GM18861 (cell line): ENCODE measurements around the gene USP49.

Experiments
- ATAC-seq: cut with Tn5 transposase; IDR thresholded peaks from one replicate; pipeline ENCODE4 v1.9.1; 2021; ENCODE audit not compliant: unreplicated experiment

Gene USP49

DNA sequence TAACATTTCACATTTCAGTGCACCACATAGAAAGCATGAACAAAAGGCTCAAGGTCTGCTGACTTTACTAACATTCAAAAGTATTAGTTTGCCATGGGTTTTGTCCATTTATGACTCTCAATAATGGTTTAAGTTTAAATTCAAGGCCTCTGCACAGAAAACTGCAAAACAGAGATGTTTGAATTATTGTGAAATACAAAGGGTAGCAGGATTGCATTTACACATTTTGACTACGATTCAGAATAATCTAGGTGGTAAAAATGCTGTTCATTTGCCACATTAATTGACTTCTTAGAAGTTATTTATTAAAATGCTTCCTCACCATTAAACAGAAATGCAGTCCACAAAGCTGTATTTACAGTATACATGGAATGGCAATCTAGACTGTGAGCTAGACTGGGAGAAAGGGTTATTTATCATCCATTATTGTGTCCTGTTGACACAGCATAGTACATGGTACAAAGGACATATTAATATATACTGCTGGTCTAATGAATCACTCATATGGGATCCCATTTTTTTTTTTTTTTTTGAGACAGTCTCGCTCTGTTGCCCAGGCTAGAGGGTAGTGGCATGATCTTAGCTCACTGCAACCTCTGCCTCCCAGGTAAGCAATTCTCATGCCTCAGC is 18.0 kb downstream of the USP49 start:
- ATAC-seq: no peak

DNA sequence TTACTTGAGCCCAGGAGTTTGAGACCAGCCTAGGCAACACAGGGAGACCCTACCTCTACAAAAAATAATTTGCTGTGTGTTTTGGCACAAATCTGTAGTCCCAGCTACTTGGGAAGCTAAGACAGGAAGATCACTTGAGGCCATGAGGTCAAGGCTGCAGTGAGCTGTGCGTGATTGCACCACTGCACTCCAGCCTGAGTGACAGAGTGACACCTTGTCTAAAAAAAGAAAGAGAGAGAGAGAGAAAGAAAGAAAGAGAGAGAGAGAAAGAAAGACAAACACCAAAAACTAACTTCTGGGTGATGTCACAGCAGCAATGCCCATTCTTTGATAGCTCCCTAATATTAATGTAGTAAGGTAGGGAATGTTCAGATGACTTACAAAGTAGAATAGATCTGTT is 20.4 kb downstream of the USP49 start:
- no peak for ATAC-seq

DNA sequence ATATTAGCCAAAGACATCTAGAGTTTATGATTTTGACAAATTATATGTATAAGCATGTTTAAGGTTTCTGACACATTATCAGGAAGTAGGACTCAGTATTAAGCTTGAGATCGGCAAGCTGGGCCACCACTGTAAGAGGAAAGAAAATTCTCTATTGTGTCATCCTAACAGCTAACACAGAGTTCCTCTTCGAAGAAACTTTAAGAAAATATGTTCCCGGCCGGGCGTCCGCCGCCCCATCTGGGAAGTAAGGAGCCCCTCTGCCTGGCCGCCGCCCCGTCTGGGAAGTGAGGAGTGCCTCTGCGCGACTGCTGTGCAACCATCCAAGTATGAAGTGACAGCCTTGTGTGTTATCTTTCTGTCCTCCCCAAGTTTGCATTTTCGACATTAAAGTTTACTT is 23.0 kb downstream of the USP49 start:
- ATAC-seq: no peak

DNA sequence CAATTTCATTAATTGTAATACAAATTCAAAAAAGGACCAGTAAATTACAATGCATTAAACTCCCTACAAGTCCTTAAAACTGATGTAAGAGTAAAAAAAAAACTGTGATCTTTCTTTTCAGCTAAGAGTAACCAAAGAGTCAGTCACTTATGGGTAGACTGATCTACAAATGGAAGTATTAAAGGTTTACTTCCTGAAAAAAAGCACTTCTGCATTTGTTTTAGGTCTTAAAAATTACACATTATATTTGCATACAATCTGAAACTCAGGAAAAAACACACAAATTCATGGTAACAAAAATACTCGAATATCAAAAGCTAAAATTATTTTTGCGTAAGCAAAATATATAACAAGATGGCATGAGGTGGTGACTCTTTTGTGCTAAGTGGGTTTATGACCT is 23.5 kb downstream of the USP49 start:
- no peak for ATAC-seq

DNA sequence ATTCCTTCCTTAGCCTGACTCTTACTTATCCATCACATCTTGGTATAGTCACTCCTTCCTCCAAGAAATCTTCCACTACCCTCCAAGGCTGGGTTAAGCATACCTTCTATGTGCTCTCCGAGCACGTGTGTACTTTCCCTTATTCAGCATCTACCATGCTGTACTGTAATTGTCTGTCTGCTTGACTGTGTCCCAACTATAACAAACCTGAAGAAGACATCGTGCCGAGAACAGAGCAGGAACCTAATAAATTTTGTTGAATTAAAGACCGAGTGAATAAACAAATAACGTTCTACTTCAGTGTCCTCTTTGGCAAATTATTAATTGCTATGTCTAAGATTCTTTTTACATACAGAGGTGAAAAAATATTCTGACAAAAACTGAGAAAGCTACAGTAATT is 35.8 kb downstream of the USP49 start:
- no peak for ATAC-seq

DNA sequence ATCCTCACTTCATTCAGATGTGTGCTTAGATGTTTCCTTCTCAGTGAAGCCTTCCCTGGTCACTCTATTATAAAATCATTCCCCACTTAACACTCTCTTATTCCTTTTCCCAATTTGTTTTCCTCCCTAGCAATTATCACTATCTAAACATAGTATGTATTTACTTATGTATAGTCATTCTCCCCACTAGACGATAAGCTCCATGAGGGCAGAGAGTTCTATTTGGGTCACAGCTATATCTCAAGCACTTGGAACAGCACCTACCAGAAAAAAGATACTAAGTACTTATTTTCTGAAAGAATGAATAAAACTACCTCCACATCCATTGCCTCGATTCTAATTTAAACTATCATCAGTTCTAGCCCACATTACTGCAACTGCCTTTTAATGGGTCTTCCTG is 36.5 kb downstream of the USP49 start:
- no peak for ATAC-seq

DNA sequence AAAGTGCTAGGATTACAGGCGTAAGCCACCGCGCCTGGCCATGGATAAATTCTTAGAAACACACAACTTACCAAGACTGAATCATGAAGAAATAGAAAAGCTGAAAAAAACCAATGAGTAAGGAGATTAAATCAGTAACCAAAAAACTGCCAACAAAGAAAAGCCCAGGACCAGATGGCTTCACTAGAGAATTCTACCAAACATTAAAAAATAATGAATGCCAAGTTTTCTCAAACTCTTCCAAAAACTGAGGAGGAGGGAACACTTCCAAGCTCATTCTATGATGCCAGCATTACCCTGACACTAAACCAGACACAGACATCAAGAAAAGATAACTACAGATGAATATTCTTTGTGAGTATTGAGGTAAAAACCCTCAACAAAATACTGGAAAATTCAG is 44.3 kb downstream of the USP49 start:
- no peak for ATAC-seq

DNA sequence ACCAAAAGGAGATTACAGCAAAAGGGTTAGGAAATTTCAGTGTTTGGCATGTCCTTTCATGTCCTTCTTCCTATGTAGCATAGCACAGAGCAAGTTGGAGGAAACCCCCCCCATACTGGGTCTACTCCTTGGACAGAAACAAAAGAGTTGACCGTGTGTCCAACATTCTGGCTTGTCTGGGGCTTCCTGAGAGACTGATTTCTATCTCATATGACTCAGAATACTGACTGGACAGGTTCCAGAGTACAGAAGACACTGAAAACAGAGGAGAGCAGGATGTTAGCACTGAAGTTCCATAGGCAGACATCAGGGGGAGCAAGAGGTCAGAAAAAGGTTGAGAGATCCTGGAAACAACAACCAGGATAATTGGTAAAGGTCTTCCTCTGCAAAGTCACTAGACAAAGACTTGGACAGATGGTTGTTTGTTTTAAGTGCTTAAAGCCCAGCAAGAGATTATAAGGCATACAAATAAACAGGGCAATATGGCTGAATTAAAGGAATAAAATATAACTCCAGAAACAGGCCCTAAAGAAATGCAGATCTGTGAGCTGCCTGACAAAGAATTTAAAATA is 48.4 kb downstream of the USP49 start:
- no peak for ATAC-seq

DNA sequence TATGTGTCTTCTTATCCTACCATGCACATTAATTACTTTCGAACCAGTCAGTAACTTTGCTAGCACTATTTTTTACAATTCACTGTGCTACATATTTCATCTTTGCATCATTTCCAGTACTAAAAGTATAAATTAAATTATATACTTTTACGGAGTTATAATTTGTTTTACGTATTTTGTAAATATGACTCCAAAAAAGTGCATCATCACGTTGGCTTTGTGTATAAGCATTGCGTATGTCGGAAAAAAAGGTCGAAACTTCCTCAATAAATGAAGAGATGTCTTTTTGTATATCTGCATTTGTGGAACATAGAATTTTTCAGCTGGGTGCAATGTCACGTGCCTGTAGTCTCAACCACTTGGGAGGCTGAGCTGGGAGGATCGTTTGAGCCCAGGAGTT is 52.0 kb downstream of the USP49 start:
- ATAC-seq: no peak

DNA sequence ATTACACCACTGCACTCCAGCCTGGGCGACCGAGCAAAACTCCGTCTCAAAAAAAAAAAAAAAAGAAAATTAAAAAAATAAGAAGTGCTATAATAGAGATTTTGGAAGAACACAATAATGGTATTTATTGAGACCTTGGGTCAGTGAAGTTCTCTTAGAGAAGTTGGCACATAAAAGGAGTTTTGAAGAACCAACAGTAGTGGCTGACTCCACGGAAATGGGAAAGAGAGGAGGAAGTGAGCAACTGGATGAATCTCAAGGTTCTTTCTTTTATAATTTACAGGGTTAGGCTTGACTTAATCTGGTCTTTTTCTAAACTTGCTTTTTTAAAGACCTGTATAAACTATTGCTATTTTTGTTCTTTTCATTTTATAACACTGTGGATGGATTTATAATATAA is 54.8 kb downstream of the USP49 start:
- ATAC-seq: no peak

DNA sequence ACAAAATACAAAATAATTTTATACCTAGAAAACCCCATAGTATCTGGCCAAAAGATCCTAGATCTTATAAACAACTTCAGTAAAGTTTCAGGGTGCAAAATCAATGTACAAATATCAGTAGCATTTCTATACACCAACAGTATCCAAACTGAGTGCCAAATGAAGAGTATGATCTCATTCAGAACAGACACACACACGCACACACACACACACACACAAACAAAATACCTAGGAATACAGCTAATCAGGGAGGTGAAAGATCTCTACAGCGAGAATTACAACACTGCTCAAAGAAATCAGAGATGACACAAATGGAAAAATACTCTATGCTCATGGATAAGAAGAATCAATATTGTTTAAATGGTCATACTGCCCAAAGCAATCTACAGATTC is 58.5 kb downstream of the USP49 start:
- no peak for ATAC-seq

DNA sequence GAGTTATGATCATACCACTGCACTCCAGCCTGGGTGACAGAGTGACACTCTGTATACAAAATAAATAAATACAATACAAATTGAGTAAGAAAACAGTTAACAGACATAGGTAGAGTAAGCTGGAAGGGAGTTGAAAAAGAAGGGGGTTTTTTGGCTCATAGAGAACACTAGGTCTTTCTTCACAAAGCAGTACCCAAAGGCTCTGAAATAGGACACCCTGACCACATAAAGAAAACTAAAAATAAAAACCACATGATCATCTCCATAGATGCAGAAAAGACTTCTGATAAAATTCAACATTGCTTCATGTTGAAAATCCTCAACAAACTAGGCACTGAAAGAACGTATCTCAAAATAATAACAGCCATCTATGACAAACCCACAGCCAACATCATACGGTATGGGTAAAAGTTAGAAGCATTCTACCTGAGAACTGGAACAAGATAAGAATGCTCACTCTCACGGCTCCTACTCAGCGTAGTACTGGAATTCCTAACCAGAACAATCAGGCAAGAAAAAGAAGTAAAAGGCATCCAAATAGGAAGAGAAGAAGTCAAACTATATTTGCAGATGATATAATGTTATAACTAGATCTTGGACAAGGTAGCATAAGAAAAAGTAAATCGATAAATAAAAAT is 59.0 kb downstream of the USP49 start:
- ATAC-seq: no peak

DNA sequence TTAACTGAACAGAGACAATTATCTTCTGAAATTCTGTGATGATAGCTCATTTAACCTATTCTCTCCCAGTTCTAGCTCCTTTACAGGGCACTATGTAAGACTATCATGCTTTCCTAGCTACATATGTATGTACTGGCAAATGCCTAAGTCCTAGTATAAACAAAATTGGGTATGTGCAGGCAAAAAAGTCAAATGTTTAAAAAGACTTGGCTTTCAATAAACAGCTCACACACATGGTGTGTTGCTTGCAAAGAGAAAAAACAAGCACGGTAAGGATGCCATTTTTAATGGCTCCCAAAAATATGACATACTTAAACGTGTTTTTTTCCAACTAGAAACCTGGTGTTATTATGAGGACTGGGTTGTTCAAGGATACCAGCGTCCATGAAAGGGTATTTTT is 62.9 kb downstream of the USP49 start:
- no peak for ATAC-seq

DNA sequence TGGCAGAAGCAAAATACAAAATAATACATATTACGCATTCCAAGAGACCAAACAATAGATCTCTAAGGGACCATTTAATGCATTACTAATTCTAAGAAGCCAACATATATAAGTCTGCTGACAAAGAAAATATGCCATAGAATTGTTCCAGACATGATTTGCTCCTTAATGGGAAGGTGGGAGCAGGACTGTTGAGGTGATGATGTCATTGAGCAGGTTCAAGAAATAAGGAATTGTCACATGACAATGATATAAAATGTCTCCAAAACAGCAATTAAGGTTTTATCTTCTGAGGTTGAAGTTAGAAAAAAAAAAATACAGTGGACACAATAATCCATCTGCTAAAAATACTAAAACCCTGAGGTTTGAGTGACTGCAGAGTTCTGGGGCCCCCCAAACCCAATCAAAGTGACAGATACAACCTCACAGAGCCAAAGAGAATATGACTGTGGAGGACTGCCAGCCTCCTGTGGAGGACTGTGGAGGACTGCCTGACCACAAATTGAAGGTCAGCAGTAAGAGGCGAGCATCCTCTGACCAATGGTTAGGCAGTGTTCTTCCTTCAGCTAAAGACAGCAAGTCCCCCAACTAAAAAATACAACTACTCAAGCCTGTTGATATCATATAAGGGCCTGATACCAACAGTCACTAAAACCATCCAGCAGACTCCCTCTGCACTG is 68.7 kb downstream of the USP49 start:
- no peak for ATAC-seq

DNA sequence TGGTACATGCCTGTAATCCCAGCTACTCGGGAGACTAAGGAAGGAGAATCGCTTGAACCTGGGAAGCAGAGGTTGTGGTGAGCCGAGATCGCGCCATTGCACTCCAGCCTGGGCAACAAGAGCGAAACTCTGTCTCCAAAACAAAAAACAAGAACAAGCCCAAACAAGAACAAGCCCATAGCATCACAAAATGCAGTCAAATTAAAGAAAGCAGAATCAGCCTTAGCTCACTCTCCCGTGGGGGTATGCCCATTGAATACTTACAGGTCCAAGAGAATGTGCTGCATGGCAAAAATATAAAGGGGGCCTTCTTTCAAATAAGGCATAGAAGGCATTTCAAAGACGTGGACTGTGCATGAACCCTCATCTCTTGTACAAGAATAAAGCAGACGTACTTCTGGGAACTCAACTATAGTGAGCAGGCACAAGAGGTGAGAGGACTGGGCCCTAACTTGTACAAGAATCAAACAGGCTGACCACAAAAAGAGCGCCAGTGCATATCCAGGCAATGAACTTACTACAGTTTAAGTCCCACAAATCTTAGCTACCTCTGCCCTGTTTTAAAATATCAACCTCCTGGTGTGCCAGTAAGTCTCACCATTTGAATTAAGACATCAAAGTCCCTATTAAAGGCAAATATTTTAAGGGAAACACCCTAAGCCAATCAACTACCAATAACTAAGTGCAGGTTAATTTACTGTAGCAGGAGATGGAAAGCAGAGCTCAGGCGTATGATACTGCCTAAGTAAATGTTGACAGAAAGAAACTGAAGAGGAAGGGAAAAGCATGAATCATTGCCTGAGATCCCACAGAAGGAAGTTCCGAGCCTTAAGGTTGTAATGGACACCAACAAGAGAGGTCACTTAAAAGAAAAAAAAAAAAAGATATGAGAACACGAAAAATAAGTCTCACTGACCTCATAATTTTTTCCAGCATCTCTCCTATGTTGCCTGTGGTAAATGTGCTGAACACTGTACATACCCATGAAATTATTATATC is 70.3 kb downstream of the USP49 start:
- no peak for ATAC-seq

DNA sequence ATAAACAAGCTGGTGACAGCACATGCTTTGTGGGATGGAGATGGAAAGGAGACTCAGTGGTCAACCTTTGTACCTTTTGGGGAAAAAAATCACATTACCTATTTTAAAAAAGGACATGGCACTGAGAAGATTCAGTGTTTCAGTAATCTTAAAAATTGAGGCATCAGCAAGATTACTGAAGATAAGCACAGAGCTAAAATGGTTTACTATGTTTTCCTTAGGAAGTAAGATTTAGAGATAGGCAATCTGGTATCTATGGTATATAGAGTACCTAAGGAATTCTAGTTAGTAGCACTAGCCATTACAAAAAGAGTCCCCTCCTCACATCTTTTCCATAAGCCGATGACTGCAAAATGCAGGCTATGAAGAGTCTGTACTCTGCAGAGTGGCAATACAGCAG is 72.0 kb downstream of the USP49 start:
- ATAC-seq: no peak

DNA sequence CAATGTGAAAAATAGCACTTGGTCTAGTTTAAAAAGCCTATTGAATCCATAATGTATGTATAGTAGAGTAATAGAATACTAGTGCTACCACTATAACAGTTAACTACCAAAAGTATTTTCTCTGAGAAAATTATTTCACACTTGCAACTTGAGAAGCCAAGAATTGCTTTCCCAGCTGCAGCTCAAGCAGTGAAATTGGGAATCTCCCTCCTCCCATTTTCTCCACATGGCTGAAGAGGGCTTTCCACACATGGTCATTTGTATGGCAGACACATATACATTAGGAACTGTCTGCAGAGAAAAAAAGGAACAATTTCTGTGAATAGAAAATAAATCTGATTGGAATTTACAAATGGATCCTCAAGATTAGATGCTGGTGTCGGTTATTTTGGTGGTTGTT is 73.2 kb downstream of the USP49 start:
- ATAC-seq: no peak

DNA sequence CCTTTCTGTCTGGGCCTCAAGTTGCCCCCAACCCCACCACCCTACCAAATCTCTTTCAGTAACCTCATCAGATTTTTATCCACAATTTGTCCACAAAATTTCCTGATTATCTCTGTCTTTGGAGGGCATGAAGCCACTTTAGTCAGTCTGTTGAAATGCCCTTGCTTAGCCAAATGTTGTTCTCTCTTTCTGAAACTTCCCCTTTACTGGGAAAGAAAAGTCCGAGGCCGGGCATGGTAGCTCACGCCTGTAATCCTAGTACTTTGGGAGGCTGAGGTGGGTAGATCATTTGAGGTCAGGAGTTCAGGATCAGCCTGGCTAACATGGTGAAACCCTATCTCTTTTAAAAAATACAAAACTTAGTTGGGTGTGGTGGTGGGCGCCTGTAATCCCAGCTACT is 73.9 kb downstream of the USP49 start:
- ATAC-seq: no peak

DNA sequence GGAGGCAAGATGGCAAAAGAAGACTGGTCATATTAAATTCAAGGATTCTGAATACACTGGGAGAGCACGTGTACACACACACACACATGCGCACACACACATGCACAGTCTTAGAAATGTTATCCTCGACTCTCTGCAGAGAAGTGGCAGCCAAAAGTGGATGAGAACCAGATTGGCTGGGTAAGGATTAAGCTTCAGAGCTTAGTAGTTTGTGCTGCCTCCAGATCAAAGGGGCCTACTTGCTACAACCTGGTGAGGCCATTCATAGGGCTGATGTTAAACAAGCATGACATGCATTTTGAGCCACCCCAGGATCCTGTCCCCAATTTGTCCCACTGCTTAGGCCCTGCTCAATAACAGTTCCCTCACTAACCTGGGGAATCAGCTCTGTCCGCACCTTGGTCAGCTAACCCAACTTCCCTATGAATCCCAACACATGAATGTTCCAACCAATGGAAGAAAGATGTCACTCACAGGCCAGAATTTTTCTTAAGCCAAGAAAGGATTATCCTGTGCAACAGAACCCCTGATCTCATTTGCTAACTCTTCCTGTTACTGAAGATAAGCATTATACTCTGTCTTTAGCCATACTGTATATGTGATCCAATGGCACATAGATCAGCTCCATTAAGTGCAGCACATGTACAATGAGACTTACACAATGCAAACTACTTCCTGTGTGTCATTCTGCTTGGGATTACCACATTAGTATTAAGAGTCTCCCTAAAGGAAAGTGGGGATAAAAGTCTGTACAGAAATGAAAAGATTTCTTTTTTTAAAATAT is 76.7 kb downstream of the USP49 start:
- no peak for ATAC-seq

DNA sequence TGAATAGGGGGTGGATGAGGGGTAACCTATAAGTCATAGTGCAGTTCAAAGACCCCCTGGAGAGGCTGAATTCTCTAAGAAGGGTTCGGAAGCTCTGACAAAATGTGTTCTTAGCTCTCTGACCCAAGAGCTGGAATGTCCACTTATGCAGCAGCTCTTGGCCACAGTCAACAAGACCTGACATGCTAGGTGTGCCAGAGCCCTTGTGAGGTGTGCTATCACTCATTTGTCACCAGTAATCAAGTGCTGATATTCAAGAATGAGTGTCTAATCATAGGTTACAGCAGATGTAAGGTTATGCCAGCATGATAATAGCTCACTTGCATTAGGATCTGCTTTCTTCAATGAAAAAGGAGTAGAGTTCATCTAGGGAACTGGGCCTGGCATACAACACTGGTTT is 79.6 kb downstream of the USP49 start:
- no peak for ATAC-seq
